Measurements from ENCODE around the gene GPR68.
A peak's percentile ranks its signal among the peaks of the same experiment; 100 is the strongest.
"Not testable (repeated sequence)": the region's sequence is repeated elsewhere in the genome, so short reads cannot be mapped to it uniquely, and the experiment has no call there.

Gene GPR68

DNA sequence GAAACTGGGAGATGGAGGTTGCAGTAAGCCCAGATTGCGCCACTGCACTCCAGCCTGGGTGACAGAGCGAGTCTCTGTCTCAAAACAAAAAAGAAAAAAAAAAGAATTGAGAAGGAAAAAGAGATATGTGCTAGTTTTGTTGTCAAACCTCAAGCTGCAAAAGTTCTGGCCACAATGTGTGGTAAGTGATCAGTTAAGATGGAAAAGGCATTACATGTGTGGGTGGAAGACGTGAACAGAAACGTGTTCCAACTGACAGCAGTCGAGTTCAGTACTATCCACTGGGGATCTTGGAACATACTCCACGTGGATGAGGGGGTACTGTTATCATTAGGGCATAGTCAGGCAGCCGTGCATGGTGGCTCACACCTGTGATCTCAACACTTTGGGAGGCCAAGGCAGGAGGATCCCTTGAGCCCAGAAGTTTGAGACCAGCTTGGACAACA, 17.3 kb downstream of the GPR68 start:
- peak in 1 of 3 experiments; percentile 28 for DNase-seq
- Mint-ChIP-seq H3K4me1 (ENCODE audit: low read depth in 2 of 2) (peaks cover 85 to 92% of the 10 kb centered on the region in 2 donors), H3K4me3 (peak overlapping the region; percentile 77 to 82), H3K36me3 (ENCODE audit: insufficient read depth) (peaks cover 34% of the 10 kb centered on the region), H3K27ac (peak overlapping the region; percentile 95 to 99), H3K27me3 (no peaks in the 10 kb centered on the region), H3K9me3 (no peaks in the 10 kb centered on the region)
- peak; percentile 6 for ATAC-seq (replicated peaks)

DNA sequence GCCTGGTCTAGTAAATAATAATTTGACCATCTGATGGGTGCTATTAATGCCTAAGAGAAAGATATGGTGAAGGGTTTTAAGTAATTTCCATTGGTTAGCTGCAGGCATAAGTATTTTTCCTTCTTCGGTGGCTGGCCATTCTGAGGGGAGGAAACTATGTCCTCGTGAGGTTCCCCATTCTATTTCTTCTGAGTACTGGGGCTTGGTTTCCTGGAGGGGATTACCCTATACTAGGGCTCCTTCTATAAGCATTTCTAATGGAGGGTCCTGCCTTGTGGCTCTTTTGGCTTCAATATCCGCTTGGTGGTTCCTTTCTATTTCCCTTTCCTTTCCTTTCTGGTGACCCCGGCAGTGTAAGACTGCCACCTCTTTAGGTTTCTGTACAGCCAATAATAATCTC, 18.1 kb downstream of the GPR68 start:
- Mint-ChIP-seq H3K27ac (peak overlapping the region; percentile 95 to 99), H3K4me3 (peak overlapping the region; percentile 77 to 82), H3K36me3 (ENCODE audit: insufficient read depth) (peaks cover 31% of the 10 kb centered on the region), H3K4me1 (ENCODE audit: low read depth in 2 of 2) (peaks cover 84 to 93% of the 10 kb centered on the region in 2 donors)
- H3K9me3 Mint-ChIP-seq; H3K27me3 Mint-ChIP-seq; ATAC-seq (replicated peaks); DNase-seq: not testable (repeated sequence)

DNA sequence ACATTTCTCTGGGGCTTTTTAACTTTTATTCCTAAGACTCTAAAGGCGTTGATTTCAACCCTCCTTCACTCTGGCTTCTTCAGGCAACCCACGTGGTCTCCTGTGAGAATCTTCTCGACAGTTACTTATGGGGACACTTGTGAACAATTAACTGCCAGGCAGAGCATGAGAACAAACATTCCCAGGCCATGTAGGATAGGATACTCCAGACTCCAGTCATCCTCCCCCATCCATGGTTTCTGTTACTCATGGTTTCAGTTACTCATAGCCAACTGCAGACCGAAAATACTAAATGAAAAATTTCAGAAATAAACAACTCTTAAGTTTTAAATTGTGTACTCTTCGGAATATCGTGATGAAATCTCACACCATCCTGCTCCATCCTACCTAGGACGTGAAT, 19.5 kb downstream of the GPR68 start:
- ATAC-seq (replicated peaks) (no peak), DNase-seq (no peak)
- H3K27ac Mint-ChIP-seq = peak overlapping the region; percentile 95 to 99
- no peaks in the 10 kb centered on the region for H3K27me3 Mint-ChIP-seq
- no peaks in the 10 kb centered on the region for H3K9me3 Mint-ChIP-seq
- H3K4me1 Mint-ChIP-seq (ENCODE audit: low read depth in 2 of 2) = peaks cover 83 to 85% of the 10 kb centered on the region in 2 donors
- peak overlapping the region in 1 of 2 donors; percentile 82 for H3K4me3 Mint-ChIP-seq
- peaks cover 31% of the 10 kb centered on the region for H3K36me3 Mint-ChIP-seq (ENCODE audit: insufficient read depth)

DNA sequence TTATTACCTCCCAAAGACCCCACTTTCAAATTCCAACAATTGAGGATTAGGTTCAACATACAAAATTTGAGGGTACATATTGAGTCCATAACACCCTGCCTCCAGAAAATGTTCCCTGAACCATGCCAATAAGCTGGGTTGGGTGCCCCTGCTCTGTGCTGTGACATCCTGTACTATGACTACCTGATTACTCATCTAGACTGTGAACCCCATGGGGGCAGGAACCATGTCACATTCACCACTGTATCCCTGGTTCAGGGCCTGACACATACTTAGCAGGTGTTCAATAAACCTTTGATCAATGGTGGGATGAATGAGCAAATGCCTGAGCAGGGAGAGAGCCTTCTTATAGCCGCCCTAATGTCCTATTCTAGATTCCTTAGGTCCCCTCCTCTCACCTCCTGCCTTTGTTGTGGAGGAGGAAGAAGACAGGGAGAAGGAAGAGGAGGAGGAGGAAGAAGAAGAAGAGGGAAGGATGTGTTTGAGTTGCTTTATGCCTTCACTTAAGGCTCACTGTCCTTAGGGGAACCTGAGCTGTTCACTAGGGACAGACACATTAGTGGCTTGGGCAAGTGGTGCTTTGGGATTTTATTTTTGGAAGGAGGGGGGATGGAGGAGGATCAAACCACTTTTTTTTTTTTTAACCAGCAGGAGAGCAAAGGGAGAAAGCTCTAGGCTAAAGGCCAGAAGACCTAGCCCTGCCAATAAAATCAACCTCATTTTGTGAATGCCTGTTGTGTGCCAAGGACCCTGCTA, 21.3 kb downstream of the GPR68 start:
- DNase-seq (no peak), ATAC-seq (replicated peaks) (no peak)
- Mint-ChIP-seq H3K4me3 (no peak overlapping the region), H3K36me3 (ENCODE audit: insufficient read depth) (peaks cover 23% of the 10 kb centered on the region), H3K27me3 (no peaks in the 10 kb centered on the region), H3K4me1 (ENCODE audit: low read depth in 2 of 2) (peaks cover 66 to 67% of the 10 kb centered on the region in 2 donors), H3K9me3 (no peaks in the 10 kb centered on the region), H3K27ac (peak overlapping the region; percentile 72 to 85)

DNA sequence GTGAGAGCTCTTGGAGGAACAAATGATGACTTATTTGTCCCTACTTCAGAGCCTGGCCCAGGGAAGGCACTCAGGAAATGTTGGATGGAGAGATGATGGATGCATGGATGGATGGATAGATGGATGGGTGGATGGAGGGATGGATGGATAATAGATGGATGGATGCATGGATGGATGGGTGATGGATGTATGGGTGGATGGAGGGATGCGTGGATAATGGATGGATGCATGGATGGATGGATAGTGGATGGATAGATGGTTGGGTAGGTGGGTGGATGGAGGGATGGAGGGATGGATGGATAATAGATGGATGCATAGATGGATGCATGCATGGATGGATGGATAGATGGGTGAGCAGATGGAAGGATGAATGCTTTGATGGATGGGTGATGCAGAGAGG, 23.2 kb downstream of the GPR68 start:
- no peak for DNase-seq
- Mint-ChIP-seq H3K27me3 (no peaks in the 10 kb centered on the region), H3K4me3 (no peak overlapping the region), H3K4me1 (ENCODE audit: low read depth in 2 of 2) (peaks cover 47 to 49% of the 10 kb centered on the region in 2 donors), H3K27ac (peak overlapping the region; percentile 64 to 85), H3K36me3 (ENCODE audit: insufficient read depth) (peaks cover 33% of the 10 kb centered on the region), H3K9me3 (no peaks in the 10 kb centered on the region)
- ATAC-seq (replicated peaks) = no peak

DNA sequence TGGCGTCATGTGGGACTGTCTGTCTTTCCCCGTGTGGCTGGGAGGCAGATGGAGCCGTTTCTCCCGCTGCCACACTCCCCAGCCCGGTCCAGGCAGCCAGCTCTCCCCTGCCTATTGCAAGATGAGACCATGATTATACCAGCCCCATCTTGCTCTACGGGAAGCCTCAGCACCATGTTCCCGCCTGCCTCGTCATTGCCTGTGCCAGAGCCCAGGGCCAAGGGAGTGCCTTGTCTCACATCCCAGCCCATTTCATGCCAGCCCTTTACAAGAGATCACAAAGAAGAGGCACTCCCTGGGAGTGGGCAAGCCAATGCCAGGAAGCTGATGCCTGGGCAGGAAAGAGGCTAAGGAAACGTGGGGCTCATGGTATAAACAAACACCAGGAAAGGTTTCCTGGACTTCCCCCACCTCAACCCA, 23.9 kb downstream of the GPR68 start:
- DNase-seq (no peak), ATAC-seq (replicated peaks) (no peak)
- H3K4me3 Mint-ChIP-seq = no peak overlapping the region
- no peaks in the 10 kb centered on the region for H3K27me3 Mint-ChIP-seq
- peak overlapping the region; percentile 64 to 65 for H3K27ac Mint-ChIP-seq
- peaks cover 36% of the 10 kb centered on the region for H3K36me3 Mint-ChIP-seq (ENCODE audit: insufficient read depth)
- H3K4me1 Mint-ChIP-seq (ENCODE audit: low read depth in 2 of 2) = peaks cover 42 to 44% of the 10 kb centered on the region in 2 donors
- no peaks in the 10 kb centered on the region for H3K9me3 Mint-ChIP-seq

DNA sequence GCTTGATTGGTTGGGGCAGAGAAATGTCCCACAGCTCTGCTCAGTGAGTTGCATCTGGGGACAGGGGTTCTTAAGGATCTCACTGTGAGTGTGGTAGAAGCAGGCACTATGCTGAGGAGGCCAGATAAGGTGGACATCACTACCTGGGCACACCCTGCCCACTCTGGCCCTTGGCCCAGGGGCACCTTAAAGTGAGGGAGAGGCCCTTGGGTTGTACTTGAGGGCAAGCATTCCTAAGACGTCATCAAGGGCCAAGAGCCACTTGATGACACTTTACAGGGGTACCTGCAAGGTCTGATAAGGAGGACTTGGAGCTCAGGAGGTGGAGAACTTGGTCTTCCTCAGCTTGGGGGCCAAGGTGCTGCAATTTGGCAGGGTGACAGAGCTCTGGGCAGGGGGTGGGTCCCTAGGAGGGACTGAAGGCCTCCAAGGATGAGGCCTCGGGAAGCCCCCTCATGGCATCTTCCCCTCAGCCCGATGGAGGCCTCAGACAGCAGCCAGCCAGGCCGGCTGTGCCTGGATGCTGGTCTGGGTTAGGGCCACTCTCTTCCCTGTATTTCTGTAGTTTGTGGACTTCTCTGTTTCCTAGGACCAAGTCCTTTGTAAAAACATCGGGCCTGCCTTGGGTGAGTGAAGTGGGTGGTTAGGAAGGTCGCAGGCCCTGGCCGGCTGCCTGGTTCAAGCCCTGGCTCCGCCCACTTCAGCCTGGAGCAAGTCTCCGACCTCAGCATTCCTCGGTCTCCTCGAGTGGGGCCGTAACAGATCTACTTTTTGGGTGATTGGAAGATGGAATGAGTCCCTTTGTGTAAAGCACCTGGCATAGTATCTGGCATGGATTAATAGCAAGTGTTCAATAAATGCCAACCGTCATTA, 24.8 kb downstream of the GPR68 start:
- H3K9me3 Mint-ChIP-seq = no peaks in the 10 kb centered on the region
- H3K4me1 Mint-ChIP-seq (ENCODE audit: low read depth in 2 of 2) = peaks cover 36 to 37% of the 10 kb centered on the region in 2 donors
- no peak for DNase-seq
- H3K36me3 Mint-ChIP-seq (ENCODE audit: insufficient read depth) = peaks cover 44% of the 10 kb centered on the region
- peak overlapping the region; percentile 65 to 86 for H3K27ac Mint-ChIP-seq
- no peak overlapping the region for H3K4me3 Mint-ChIP-seq
- ATAC-seq (replicated peaks) = no peak
- H3K27me3 Mint-ChIP-seq = no peaks in the 10 kb centered on the region

DNA sequence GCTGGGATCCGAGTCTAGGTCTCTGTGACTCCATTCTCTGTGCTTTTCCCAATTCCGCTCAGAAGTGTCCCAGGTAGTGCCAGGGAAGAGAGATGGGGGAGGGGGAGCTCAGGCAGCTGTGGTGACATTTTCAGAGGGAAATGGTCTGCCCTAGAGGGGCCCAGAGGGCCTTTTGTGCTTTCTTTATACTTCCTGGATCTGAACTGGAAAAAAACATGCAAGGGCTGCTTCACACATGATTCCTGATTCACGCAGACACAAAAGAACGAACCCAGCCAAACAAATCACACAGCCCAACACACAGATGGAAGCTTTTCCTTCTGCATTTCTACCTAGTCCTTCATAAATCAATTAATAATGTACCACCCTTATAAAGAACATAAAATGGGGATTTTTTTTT, 26.5 kb downstream of the GPR68 start:
- Mint-ChIP-seq H3K27me3 (no peaks in the 10 kb centered on the region), H3K27ac (peak overlapping the region in 1 of 2 donors; percentile 60), H3K4me3 (no peak overlapping the region), H3K9me3 (no peaks in the 10 kb centered on the region), H3K36me3 (ENCODE audit: insufficient read depth) (peaks cover 47% of the 10 kb centered on the region), H3K4me1 (ENCODE audit: low read depth in 2 of 2) (peaks cover 24 to 26% of the 10 kb centered on the region in 2 donors)
- ATAC-seq (replicated peaks) = no peak
- DNase-seq = no peak

DNA sequence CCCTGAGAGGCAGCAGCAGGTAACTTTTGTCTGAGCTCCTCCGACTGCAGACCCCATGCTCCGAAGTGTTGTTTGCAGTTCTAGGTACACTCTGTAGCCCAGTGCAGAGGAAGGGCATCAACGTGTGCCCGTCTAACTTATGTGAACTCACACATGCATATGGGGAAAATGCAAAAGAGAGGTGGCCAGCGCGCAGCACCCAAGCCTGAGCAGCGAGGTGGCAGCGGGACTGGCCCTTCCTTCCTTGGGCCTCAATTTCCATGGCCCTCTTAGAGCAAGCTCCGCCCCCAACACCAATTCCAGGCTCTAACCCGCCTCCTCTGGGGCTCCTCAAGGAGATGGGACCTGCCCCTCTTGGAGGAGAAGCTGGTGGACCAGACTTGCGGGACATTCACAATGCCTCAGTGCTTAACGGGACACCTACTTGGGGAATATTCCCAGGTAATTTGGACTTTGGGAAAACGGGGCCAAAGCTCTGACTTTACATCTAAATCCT, 27.7 kb downstream of the GPR68 start:
- ATAC-seq (replicated peaks) (no peak), DNase-seq (no peak)
- H3K4me1 Mint-ChIP-seq (ENCODE audit: low read depth in 2 of 2) = peaks cover 12 to 16% of the 10 kb centered on the region in 2 donors
- H3K36me3 Mint-ChIP-seq (ENCODE audit: insufficient read depth) = peaks cover 58% of the 10 kb centered on the region
- H3K27me3 Mint-ChIP-seq = no peaks in the 10 kb centered on the region
- H3K27ac Mint-ChIP-seq = no peak overlapping the region
- H3K9me3 Mint-ChIP-seq = no peaks in the 10 kb centered on the region
- no peak overlapping the region for H3K4me3 Mint-ChIP-seq

DNA sequence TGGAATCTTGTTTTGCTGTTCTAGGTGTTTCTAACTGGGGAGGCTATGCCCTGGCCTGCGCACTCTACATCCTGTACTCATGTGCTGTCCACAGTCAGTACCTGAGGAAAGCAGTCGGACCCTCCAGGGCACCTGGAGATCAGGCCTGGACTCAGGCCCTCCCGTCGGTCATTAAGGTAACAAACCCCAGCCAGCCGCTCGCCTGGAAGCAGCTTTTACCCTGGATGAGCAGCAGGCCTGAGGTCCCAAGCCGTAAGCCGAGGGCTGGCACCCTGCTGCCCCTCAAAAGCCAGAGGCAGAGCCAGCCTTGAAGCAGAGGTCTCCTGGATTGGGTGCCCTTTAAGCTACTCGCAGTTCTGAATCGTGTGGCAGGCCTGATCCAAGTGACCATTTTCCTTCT, 29.1 kb downstream of the GPR68 start:
- peak overlapping the region in 1 of 2 donors; percentile 56 for H3K27ac Mint-ChIP-seq
- no peaks in the 10 kb centered on the region for H3K9me3 Mint-ChIP-seq
- peaks cover 4 to 5% of the 10 kb centered on the region in 2 donors for H3K4me1 Mint-ChIP-seq (ENCODE audit: low read depth in 2 of 2)
- DNase-seq (no peak), ATAC-seq (replicated peaks) (no peak)
- no peak overlapping the region for H3K4me3 Mint-ChIP-seq
- H3K27me3 Mint-ChIP-seq = no peaks in the 10 kb centered on the region
- H3K36me3 Mint-ChIP-seq (ENCODE audit: insufficient read depth) = peaks cover 65% of the 10 kb centered on the region

DNA sequence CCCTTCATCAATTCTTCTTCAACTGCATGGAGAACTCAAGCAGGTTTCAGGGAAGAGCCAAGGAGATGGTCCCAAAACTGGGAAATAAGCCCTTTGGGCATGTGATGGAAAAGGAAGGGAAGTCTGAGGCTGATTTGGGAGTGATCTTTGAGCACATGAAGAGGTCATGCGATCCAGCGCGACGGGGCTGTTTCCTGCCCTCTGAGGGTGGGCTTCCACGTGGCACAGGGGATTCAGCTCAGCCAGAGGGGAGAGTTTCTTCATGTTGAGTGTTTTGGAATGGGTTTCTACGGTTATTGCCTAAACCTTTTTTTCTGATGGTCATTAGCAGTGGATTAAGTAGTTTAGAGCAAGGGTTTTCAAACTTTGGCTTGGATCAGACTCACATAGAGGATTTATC, 30.2 kb downstream of the GPR68 start:
- H3K4me1 Mint-ChIP-seq (ENCODE audit: low read depth in 2 of 2) = peaks cover 2 to 8% of the 10 kb centered on the region in 2 donors
- no peaks in the 10 kb centered on the region for H3K9me3 Mint-ChIP-seq
- no peak overlapping the region for H3K4me3 Mint-ChIP-seq
- no peak for DNase-seq
- ATAC-seq (replicated peaks) = no peak
- no peaks in the 10 kb centered on the region for H3K27me3 Mint-ChIP-seq
- peak overlapping the region in 1 of 2 donors; percentile 30 for H3K27ac Mint-ChIP-seq
- peaks cover 70% of the 10 kb centered on the region for H3K36me3 Mint-ChIP-seq (ENCODE audit: insufficient read depth)

DNA sequence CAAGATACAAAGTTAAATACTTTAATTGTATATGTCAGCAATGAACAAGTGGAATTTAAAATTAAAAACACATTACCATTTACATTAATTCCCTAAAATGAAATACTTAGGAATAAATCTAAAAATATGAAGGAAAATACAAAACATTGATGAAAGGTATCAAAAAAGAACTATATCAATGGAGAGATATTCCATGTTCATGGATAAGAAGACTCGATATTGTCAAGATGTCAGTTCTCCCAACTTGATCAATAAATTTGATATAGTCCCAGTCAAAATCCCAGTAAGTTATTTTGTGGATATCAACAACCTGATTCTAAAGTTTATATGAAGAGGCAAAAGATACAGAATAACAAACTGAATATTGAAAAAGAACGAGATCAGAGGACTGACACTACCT, 33.5 kb downstream of the GPR68 start:
- Mint-ChIP-seq H3K36me3 (ENCODE audit: insufficient read depth) (peaks cover 71% of the 10 kb centered on the region), H3K9me3 (no peaks in the 10 kb centered on the region), H3K27ac (no peak overlapping the region), H3K4me3 (no peak overlapping the region), H3K27me3 (no peaks in the 10 kb centered on the region), H3K4me1 (ENCODE audit: low read depth in 2 of 2) (peaks cover 0 to 7% of the 10 kb centered on the region in 2 donors)
- no peak for DNase-seq
- ATAC-seq (replicated peaks) = no peak

DNA sequence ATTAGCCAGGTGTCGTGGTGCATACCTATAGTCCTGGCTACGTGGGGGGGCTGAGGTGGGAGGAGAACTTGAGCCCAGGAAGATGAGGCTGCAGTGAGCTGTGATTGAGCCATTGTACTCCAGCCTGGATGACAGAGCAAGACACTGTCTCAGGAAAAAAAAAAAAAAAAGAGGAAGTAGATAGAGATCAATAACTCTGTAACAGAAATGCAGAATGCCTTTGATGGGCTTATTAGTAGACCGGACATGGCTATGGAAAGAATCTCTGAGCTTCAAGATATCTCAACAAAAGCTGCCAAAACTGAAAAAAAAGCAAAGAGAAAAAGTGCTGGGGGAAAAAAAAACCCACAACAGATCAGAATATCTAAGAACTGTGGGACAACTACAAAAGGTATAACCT, 37.5 kb downstream of the GPR68 start:
- no peak overlapping the region for H3K27ac Mint-ChIP-seq
- no peak overlapping the region for H3K4me3 Mint-ChIP-seq
- peaks cover 8 to 15% of the 10 kb centered on the region in 2 donors for H3K4me1 Mint-ChIP-seq (ENCODE audit: low read depth in 2 of 2)
- no peaks in the 10 kb centered on the region for H3K9me3 Mint-ChIP-seq
- H3K36me3 Mint-ChIP-seq (ENCODE audit: insufficient read depth) = peaks cover 71% of the 10 kb centered on the region
- no peak for DNase-seq
- no peaks in the 10 kb centered on the region for H3K27me3 Mint-ChIP-seq
- ATAC-seq (replicated peaks) = no peak
